Mucosa of rectum (tissue), 2 donors: ENCODE measurements around the gene FBXO22.
"Not testable (repeated sequence)": the region's sequence is repeated elsewhere in the genome, so short reads cannot be mapped to it uniquely, and the experiment has no call there.

Experiments used
- H3K27ac ChIP-seq, 2 donors: one replicate each; pipeline ENCODE4 v1.7.0; 2013; ENCODE audit warnings: inconsistent platforms in 2 of 2, low read depth in 2 of 2, low read length in 2 of 2
- H3K27me3 ChIP-seq, 2 donors: one replicate each; pipeline ENCODE4 v1.7.0; 2013; ENCODE audit warnings: low read length in 2 of 2; ENCODE audit not compliant: control insufficient read depth in 2 of 2, insufficient read depth in 2 of 2
- H3K36me3 ChIP-seq, 2 donors: one replicate each; pipeline ENCODE4 v1.7.0; 2013; ENCODE audit warnings: low read length in 2 of 2; ENCODE audit not compliant: control insufficient read depth in 2 of 2, insufficient read depth in 2 of 2
- H3K4me1 ChIP-seq, 2 donors: one replicate each; pipeline ENCODE4 v1.7.0; 2013; ENCODE audit warnings: low read length in 2 of 2, mild to moderate bottlenecking in 1 of 2; ENCODE audit not compliant: control insufficient read depth in 2 of 2, insufficient read depth in 2 of 2
- H3K4me3 ChIP-seq, 2 donors: one replicate each; pipeline ENCODE4 v1.7.0; 2013; ENCODE audit warnings: low read length in 2 of 2
- H3K9ac ChIP-seq, 2 donors: one replicate each; pipeline ENCODE4 v1.7.0; 2013; ENCODE audit warnings: low read length in 2 of 2, low read depth in 1 of 2, mild to moderate bottlenecking in 1 of 2
- H3K9me3 ChIP-seq, 2 donors: one replicate each; pipeline ENCODE4 v1.7.0; 2013; ENCODE audit warnings: low read length in 2 of 2; ENCODE audit not compliant: control insufficient read depth in 2 of 2
- donor health status: healthy.
- donor health status: Normal muscosa, but diverticular disease.

The FBXO22 gene

GRCh38 chr15:75910355-75910754 lies 6.7 kb downstream of the FBXO22 start:
- peaks cover 18% of the 10 kb centered on the region in 2 donors for H3K36me3 ChIP-seq
- not testable (repeated sequence) for H3K4me1 ChIP-seq, H3K9me3 ChIP-seq, H3K9ac ChIP-seq, H3K4me3 ChIP-seq, H3K27me3 ChIP-seq, H3K27ac ChIP-seq

- H3K4me1 ChIP-seq = peaks cover 1 to 3% of the 10 kb centered on the region in 2 donors
- peaks cover 28 to 40% of the 10 kb centered on the region in 2 donors for H3K36me3 ChIP-seq
- H3K27me3 ChIP-seq = no peaks in the 10 kb centered on the region
- no peaks in the 10 kb centered on the region for H3K9me3 ChIP-seq
- H3K27ac ChIP-seq = no peak overlapping the region
- no peak overlapping the region for H3K9ac ChIP-seq
- no peak overlapping the region for H3K4me3 ChIP-seq
Observed at GRCh38 chr15:75916978-75917377, 13.3 kb downstream of the FBXO22 start.

- H3K36me3 ChIP-seq = peaks cover 28 to 38% of the 10 kb centered on the region in 2 donors
- H3K4me1 ChIP-seq = peaks cover 5 to 11% of the 10 kb centered on the region in 2 donors
- H3K9ac ChIP-seq = no peak overlapping the region
- no peaks in the 10 kb centered on the region for H3K9me3 ChIP-seq
- no peaks in the 10 kb centered on the region for H3K27me3 ChIP-seq
- H3K4me3 ChIP-seq = no peak overlapping the region
- no peak overlapping the region for H3K27ac ChIP-seq
Observed at GRCh38 chr15:75918135-75918534, 14.5 kb downstream of the FBXO22 start.

GRCh38 chr15:75920079-75920478 lies 16.4 kb downstream of the FBXO22 start:
- H3K36me3 ChIP-seq = peaks cover 12 to 26% of the 10 kb centered on the region in 2 donors

GRCh38 chr15:75921732-75922703 lies 18.3 kb downstream of the FBXO22 start:
- no peak overlapping the region for H3K9ac ChIP-seq
- H3K4me1 ChIP-seq = peaks cover 5 to 11% of the 10 kb centered on the region in 2 donors
- peak overlapping the region in 1 of 2 donors; percentile 6 for H3K27ac ChIP-seq
- H3K9me3 ChIP-seq = no peaks in the 10 kb centered on the region
- H3K4me3 ChIP-seq = no peak overlapping the region
- H3K27me3 ChIP-seq = no peaks in the 10 kb centered on the region
- peaks cover 8 to 22% of the 10 kb centered on the region in 2 donors for H3K36me3 ChIP-seq

More at GRCh38 chr15:75920079-75920478, 16.4 kb downstream of the FBXO22 start:
- no peak overlapping the region for H3K9ac ChIP-seq
- no peak overlapping the region for H3K4me3 ChIP-seq
- no peaks in the 10 kb centered on the region for H3K27me3 ChIP-seq
- no peaks in the 10 kb centered on the region for H3K9me3 ChIP-seq
- H3K4me1 ChIP-seq = peaks cover 5 to 11% of the 10 kb centered on the region in 2 donors
- H3K27ac ChIP-seq = no peak overlapping the region

- H3K27ac ChIP-seq = no peak overlapping the region
- no peaks in the 10 kb centered on the region for H3K9me3 ChIP-seq
- H3K27me3 ChIP-seq = no peaks in the 10 kb centered on the region
- peaks cover 4 to 9% of the 10 kb centered on the region in 2 donors for H3K36me3 ChIP-seq
- no peak overlapping the region for H3K9ac ChIP-seq
- no peak overlapping the region for H3K4me3 ChIP-seq
- peaks cover 5 to 11% of the 10 kb centered on the region in 2 donors for H3K4me1 ChIP-seq
Observed at GRCh38 chr15:75923756-75924155, 20.1 kb downstream of the FBXO22 start.

- Histone ChIP-seq H3K27ac (no peak overlapping the region), H3K4me3 (no peak overlapping the region), H3K36me3 (peaks cover under 1 to 6% of the 10 kb centered on the region in 2 donors), H3K9me3 (no peaks in the 10 kb centered on the region), H3K27me3 (no peaks in the 10 kb centered on the region), H3K4me1 (peaks cover 5 to 11% of the 10 kb centered on the region in 2 donors), H3K9ac (no peak overlapping the region)
Observed at GRCh38 chr15:75924576-75924975, 20.9 kb downstream of the FBXO22 start.

GRCh38 chr15:75925440-75925839 lies 21.8 kb downstream of the FBXO22 start:
- Histone ChIP-seq H3K27ac (no peak overlapping the region), H3K4me3 (no peak overlapping the region), H3K27me3 (no peaks in the 10 kb centered on the region), H3K36me3 (peaks cover 3 to 12% of the 10 kb centered on the region in 2 donors), H3K9me3 (no peaks in the 10 kb centered on the region), H3K9ac (no peak overlapping the region), H3K4me1 (peaks cover 5 to 11% of the 10 kb centered on the region in 2 donors)

- Histone ChIP-seq H3K9ac (no peak overlapping the region), H3K27me3 (no peaks in the 10 kb centered on the region), H3K36me3 (peaks cover 7 to 22% of the 10 kb centered on the region in 2 donors), H3K27ac (no peak overlapping the region), H3K4me1 (peaks cover 5 to 8% of the 10 kb centered on the region in 2 donors), H3K4me3 (no peak overlapping the region), H3K9me3 (no peaks in the 10 kb centered on the region)
Observed at GRCh38 chr15:75926931-75927330, 23.3 kb downstream of the FBXO22 start.

GRCh38 chr15:75927601-75928000 lies 23.9 kb downstream of the FBXO22 start:
- peaks cover 8 to 25% of the 10 kb centered on the region in 2 donors for H3K36me3 ChIP-seq
- no peak overlapping the region for H3K9ac ChIP-seq
- peaks cover 0 to 2% of the 10 kb centered on the region in 2 donors for H3K4me1 ChIP-seq
- H3K27ac ChIP-seq = no peak overlapping the region
- no peaks in the 10 kb centered on the region for H3K27me3 ChIP-seq
- no peak overlapping the region for H3K4me3 ChIP-seq
- H3K9me3 ChIP-seq = no peaks in the 10 kb centered on the region
